ENCODE measurements around the gene SLU7. TPM values are rescaled to one million over a fixed set of nuclear protein-coding genes. Genes with fewer than 3 reads are reported as not detected.

SLU7 gene
- total and polyA plus RNA-seq, 10 donors = 32.1 to 114 (median 55.7) TPM

GRCh38 chr5:160450164-160450932 lies 31.5 kb upstream of the SLU7 start:
- Histone ChIP-seq H3K4me1 (no peaks in the 10 kb centered on the region), H3K9me3 (no peaks in the 10 kb centered on the region), H3K4me3 (no peak overlapping the region), H3K27ac (no peak overlapping the region), H3K27me3 (replicated peaks in 1 of 7) (no peaks in the 10 kb centered on the region), H3K36me3 (no peaks in the 10 kb centered on the region)
- intact Hi-C loops (cut with DNase I; ENCODE audit: low total_unique reads) = no loop called here
- TF ChIP-seq CTCF (IDR thresholded peaks at IDR 0.05 in 8 of 11, conservative IDR thresholded peaks at IDR 0.05 in 3 of 11) (no peak), POLR2AphosphoS5 (IDR thresholded peaks at IDR 0.05) (no peak), POLR2A (IDR thresholded peaks at IDR 0.05) (no peak)
- DNase-seq = no peak
- 77 to 85% (median 83%) methylated on average over 9 of the region's 9 CpGs for WGBS, 5 donors

GRCh38 chr5:160449458-160449857 lies 30.6 kb upstream of the SLU7 start:
- no peak for DNase-seq
- TF ChIP-seq POLR2A (IDR thresholded peaks at IDR 0.05) = no peak
- TF ChIP-seq POLR2AphosphoS5 (IDR thresholded peaks at IDR 0.05) = no peak
- TF ChIP-seq CTCF (IDR thresholded peaks at IDR 0.05 in 8 of 11, conservative IDR thresholded peaks at IDR 0.05 in 3 of 11) = no peak
- no peaks in the 10 kb centered on the region for H3K27me3 ChIP-seq (replicated peaks in 1 of 7)
- intact Hi-C loops (cut with DNase I; ENCODE audit: low total_unique reads) = no loop called here
- 89 to 94% (median 91%) methylated on average over 3 of the region's 3 CpGs for WGBS, 5 donors
- no peaks in the 10 kb centered on the region for H3K36me3 ChIP-seq
- no peak overlapping the region for H3K4me3 ChIP-seq
- H3K4me1 ChIP-seq = no peaks in the 10 kb centered on the region
- H3K27ac ChIP-seq = no peak overlapping the region
- no peaks in the 10 kb centered on the region for H3K9me3 ChIP-seq

- H3K27ac ChIP-seq = no peak overlapping the region
- TF ChIP-seq POLR2A (IDR thresholded peaks at IDR 0.05) (no peak), POLR2AphosphoS5 (IDR thresholded peaks at IDR 0.05) (no peak), CTCF (IDR thresholded peaks at IDR 0.05 in 8 of 11, conservative IDR thresholded peaks at IDR 0.05 in 3 of 11) (no peak)
- intact Hi-C loops (cut with DNase I; ENCODE audit: low total_unique reads) = no loop called here
- H3K4me1 ChIP-seq = no peaks in the 10 kb centered on the region
- H3K36me3 ChIP-seq = no peaks in the 10 kb centered on the region
- H3K9me3 ChIP-seq = no peaks in the 10 kb centered on the region
- WGBS, 5 donors = 76 to 100% (median 93%) methylated on average over 1 of the region's 1 CpG
- H3K27me3 ChIP-seq (replicated peaks in 1 of 7) = no peaks in the 10 kb centered on the region
- no peak overlapping the region for H3K4me3 ChIP-seq
- no peak for DNase-seq
Observed at GRCh38 chr5:160448886-160449285, 30.0 kb upstream of the SLU7 start.

- no peak for DNase-seq
- Histone ChIP-seq H3K27ac (no peak overlapping the region), H3K27me3 (replicated peaks in 1 of 7) (no peaks in the 10 kb centered on the region), H3K9me3 (no peaks in the 10 kb centered on the region), H3K4me3 (no peak overlapping the region), H3K36me3 (no peaks in the 10 kb centered on the region), H3K4me1 (peaks cover 0 to 9% (median 0%) of the 10 kb centered on the region in 6 donors)
- TF ChIP-seq CTCF (IDR thresholded peaks at IDR 0.05 in 8 of 11, conservative IDR thresholded peaks at IDR 0.05 in 3 of 11) (no peak), POLR2AphosphoS5 (IDR thresholded peaks at IDR 0.05) (no peak), POLR2A (IDR thresholded peaks at IDR 0.05) (no peak)
- intact Hi-C loops (cut with DNase I; ENCODE audit: low total_unique reads) = no loop called here
Observed at GRCh38 chr5:160445751-160446150, 26.9 kb upstream of the SLU7 start.
